Left ventricle myocardium inferior (tissue), 1 donor: Measurements from ENCODE around the gene CTCF. TPM values are rescaled to one million over a fixed set of nuclear protein-coding genes. Genes with fewer than 3 reads are reported as not detected.
A peak's percentile ranks its signal among the peaks of the same experiment; 100 is the strongest.

Source experiments
- DNase-seq: peaks from one replicate; pipeline ENCODE4 v3.0.0-alpha.2; 2020
- H3K27ac ChIP-seq: fragments of 200-600 bp; replicated peaks from 2 replicates; pipeline ENCODE4 v1.8.0; 2021
- H3K27me3 ChIP-seq: fragments of 200-600 bp; 2 replicates; pipeline ENCODE4 v1.8.0; 2021; ENCODE audit warnings: low read depth
- H3K36me3 ChIP-seq: fragments of 200-600 bp; 2 replicates; pipeline ENCODE4 v1.8.0; 2021
- H3K4me1 ChIP-seq: fragments of 200-600 bp; 2 replicates; pipeline ENCODE4 v1.8.0; 2021
- H3K4me3 ChIP-seq: fragments of 200-600 bp; 2 replicates; pipeline ENCODE4 v1.8.0; 2021; ENCODE audit warnings: mild to moderate bottlenecking, moderate library complexity
- H3K9me3 ChIP-seq: fragments of 200-600 bp; replicated peaks from 2 replicates; pipeline ENCODE4 v1.8.0; 2021
- intact Hi-C: fragments of 100-400 bp; cut with micrococcal nuclease; formaldehyde crosslinking; loops from one replicate; pipeline ENCODE4 v1.11.0; 2022
- total RNA-seq: library from RNA; stranded (reverse); fragmentation: NEBNext Ultra II Directional; extraction: Animal tissue kit (Norgen Biotek cat#: 25700); gene quantifications from one replicate; pipeline ENCODE4 v1.2.1, GENCODE V29; 2021
- TF ChIP-seq, protein P1 (sequence below): fragments of 200-600 bp; IDR thresholded peaks from 2 replicates; pipeline ENCODE4 v1.8.0; 2021; ENCODE audit warnings: antibody characterized with exemption, mild to moderate bottlenecking, borderline replicate concordance
- donor health status: DM: no; HTN: yes; CAD: no; lungs with severe emphysema.

CTCF gene
- total RNA-seq, 1 donor from 2014 or later, result 26.1 TPM

DNA sequence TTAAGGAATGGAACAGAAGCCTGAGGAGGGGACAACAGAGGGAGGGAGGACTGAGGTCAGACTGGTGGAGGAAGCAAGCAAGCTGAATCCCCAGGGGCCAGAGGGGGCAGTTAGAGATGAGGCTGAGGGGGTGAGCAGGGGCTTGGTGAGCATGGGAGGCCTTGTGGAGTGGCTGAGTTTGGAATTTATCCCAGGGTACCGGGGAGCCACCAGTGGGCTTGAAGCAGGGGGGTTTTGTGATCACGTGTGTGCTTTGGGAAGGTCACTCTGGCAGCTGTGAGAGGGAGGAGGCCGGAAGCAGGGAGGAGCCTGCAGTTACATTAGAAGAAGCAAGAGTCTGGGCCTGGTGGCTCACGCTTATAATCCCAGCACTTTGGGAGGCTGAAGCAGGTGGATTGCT lies 9.8 kb upstream of the CTCF start:
- no peaks in the 10 kb centered on the region for H3K9me3 ChIP-seq
- H3K4me1 ChIP-seq, result peaks cover 50% of the 10 kb centered on the region
- no peaks in the 10 kb centered on the region for H3K27me3 ChIP-seq
- peaks cover 3% of the 10 kb centered on the region for H3K36me3 ChIP-seq
- no peak overlapping the region for H3K4me3 ChIP-seq
- H3K27ac ChIP-seq, result peak overlapping the region; percentile 75
- no peak for DNase-seq
- intact Hi-C loops, result no loop called here
- TF ChIP-seq, protein P1, sequence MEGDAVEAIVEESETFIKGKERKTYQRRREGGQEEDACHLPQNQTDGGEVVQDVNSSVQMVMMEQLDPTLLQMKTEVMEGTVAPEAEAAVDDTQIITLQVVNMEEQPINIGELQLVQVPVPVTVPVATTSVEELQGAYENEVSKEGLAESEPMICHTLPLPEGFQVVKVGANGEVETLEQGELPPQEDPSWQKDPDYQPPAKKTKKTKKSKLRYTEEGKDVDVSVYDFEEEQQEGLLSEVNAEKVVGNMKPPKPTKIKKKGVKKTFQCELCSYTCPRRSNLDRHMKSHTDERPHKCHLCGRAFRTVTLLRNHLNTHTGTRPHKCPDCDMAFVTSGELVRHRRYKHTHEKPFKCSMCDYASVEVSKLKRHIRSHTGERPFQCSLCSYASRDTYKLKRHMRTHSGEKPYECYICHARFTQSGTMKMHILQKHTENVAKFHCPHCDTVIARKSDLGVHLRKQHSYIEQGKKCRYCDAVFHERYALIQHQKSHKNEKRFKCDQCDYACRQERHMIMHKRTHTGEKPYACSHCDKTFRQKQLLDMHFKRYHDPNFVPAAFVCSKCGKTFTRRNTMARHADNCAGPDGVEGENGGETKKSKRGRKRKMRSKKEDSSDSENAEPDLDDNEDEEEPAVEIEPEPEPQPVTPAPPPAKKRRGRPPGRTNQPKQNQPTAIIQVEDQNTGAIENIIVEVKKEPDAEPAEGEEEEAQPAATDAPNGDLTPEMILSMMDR, result no peak

DNA sequence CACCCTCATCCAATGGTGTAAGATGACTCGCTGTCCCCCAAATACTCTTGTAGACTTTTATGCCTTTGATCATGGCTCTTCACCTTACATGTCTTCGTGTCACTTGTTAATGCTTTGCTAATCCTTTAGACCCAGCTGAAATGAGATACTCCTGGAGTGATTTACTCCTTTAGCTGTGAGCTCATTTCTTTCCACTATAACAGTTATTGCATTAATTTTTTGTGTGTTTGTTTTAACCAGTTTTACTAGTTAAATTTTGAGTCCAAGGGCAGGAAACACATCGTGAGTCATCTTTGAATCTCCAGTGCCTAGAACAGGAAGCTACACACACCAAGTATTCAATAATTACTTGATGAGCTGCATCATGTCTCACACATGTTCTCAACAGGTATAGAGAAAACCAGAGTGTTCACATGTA lies 6.5 kb upstream of the CTCF start:
- no peaks in the 10 kb centered on the region for H3K27me3 ChIP-seq
- no peak overlapping the region for H3K4me3 ChIP-seq
- no peaks in the 10 kb centered on the region for H3K36me3 ChIP-seq
- H3K27ac ChIP-seq, result no peak overlapping the region
- DNase-seq, result no peak
- peaks cover 36% of the 10 kb centered on the region for H3K4me1 ChIP-seq
- TF ChIP-seq, protein P1, result no peak
- intact Hi-C loops, result no loop called here
- H3K9me3 ChIP-seq, result no peaks in the 10 kb centered on the region

DNA sequence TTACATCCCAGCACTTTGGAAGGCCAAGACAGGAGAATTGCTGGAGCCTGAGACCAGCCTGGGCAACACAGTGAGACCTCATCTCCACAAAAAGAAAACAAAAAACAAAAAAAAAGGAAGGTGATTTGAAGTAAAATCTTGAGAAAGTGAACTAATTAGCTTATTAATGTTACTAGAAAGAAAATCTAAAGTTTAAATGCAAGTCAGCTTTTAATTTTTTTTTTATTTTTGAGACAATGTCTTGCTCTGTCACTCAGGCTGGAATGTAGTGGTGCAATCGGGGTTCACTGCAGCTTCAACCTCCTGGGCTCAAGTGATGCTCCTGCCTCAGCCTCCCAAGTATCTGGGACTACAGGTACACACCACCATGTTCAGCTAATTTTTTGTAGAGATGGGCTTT lies 3.5 kb upstream of the CTCF start:
- no peak for DNase-seq
- Histone ChIP-seq H3K4me1 (peaks cover 35% of the 10 kb centered on the region), H3K9me3 (no peaks in the 10 kb centered on the region), H3K36me3 (no peaks in the 10 kb centered on the region), H3K4me3 (no peak overlapping the region), H3K27ac (no peak overlapping the region), H3K27me3 (no peaks in the 10 kb centered on the region)
- intact Hi-C loops, result no loop called here
- TF ChIP-seq, protein P1, result no peak

DNA sequence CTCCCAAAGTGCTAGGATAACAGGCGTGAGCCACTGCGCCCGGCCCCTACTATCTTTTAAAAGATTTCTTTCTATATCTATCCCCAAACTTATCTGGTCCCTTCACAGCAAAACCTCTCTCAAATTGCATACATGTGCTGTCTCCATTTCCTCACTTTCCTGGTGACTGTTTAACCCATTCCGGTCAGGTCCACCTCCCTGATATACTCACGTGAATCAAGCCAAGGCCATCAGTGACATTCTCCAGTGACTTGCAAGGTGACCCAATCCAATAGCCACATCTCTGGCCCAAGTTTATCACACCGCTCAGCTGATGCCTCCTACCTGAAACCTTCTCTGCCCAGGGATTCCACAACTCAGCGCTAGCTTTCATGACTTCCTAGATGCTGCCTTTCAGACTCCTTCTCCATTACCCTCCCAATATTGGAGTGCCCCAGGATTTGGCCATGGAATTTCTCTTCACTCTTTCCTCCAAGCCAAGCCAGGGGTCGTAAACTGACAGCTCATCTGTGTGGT lies 1.4 kb upstream of the CTCF start:
- peaks cover 48% of the 10 kb centered on the region for H3K4me1 ChIP-seq

DNA sequence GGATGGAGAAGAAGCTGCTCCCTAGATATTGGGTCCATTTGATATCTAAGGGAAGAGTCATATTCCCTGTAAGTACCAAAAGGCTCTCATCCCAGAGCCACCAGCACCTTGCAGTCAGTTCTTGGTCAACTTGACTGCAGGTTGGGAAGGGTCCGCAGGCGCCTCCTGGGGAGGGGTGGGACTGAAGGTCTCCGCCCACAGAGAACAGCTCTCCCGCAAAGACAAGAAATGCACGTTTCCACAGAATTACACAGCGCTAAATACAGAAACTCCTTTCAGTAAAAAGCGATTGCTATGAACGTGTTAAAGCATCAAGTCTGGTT lies 864 bp upstream of the CTCF start:
- intact Hi-C loops, result no loop called here
- Histone ChIP-seq H3K9me3 (no peaks in the 10 kb centered on the region), H3K27ac (peak overlapping the region; percentile 97), H3K36me3 (no peaks in the 10 kb centered on the region), H3K4me3 (peak overlapping the region; percentile 76), H3K27me3 (no peaks in the 10 kb centered on the region), H3K4me1 (peaks cover 48% of the 10 kb centered on the region)
- DNase-seq, result no peak
- TF ChIP-seq, protein P1, result no peak

More for the DNA sequence above, 1.4 kb upstream of the CTCF start:
- H3K27ac ChIP-seq, result peak overlapping the region; percentile 97
- peak overlapping the region; percentile 76 for H3K4me3 ChIP-seq
- H3K9me3 ChIP-seq, result no peaks in the 10 kb centered on the region
- no peaks in the 10 kb centered on the region for H3K36me3 ChIP-seq
- no peaks in the 10 kb centered on the region for H3K27me3 ChIP-seq
- intact Hi-C loops, result no loop called here
- no peak for DNase-seq
- TF ChIP-seq, protein P1, result no peak
